H1 (cell line): ENCODE data around the gene TMEM145. TPM values are rescaled to one million over a fixed set of nuclear protein-coding genes. Genes with fewer than 3 reads are reported as not detected.
A peak's percentile ranks its signal among the peaks of the same experiment; 100 is the strongest.

ENCODE experiments used
- CTCF ChIA-PET: fragments of 300-600 bp; sonication (Branson Sonifier 250); formaldehyde crosslinking; loops from one replicate; lab custom pipeline; 2021; ENCODE audit not compliant: partially characterized antibody; lab: Charles Lee
- POLR2A ChIA-PET: fragments of 300-600 bp; sonication (Branson Sonifier 250); formaldehyde crosslinking; loops from one replicate; lab custom pipeline; 2021; ENCODE audit warnings: inconsistent platforms; ENCODE audit not compliant: partially characterized antibody; lab: Charles Lee
- DNase-seq, 2 experiments: peaks; one replicate each; pipeline versions ENCODE4 v3.0.0 to v3.0.0-alpha.2; 2010 to 2022; ENCODE audit warnings: low spot score in 2 of 2, low read depth in 1 of 2, mixed read lengths in 1 of 2
- FAIRE-seq: peaks from 2 replicates; lab custom pipeline; 2011; peaks lifted over from hg19 to GRCh38; lab: Jason Lieb, UNC
- H2AFZ ChIP-seq: 2 replicates; pipeline ENCODE4 v1.8.1; 2012; ENCODE audit warnings: low read length, inconsistent platforms
- H2AK5ac ChIP-seq: 2 replicates; pipeline ENCODE4 v1.6.1; 2013; ENCODE audit warnings: low read depth, low read length
- H2BK120ac ChIP-seq: replicated peaks from 2 replicates; pipeline ENCODE3; 2013; ENCODE audit warnings: low read depth, low read length, inconsistent platforms
- H2BK12ac ChIP-seq: 2 replicates; pipeline ENCODE4 v1.6.1; 2013; ENCODE audit warnings: low read depth, low read length
- H2BK15ac ChIP-seq: 2 replicates; pipeline ENCODE4 v1.6.1; 2013; ENCODE audit warnings: low read length
- H2BK20ac ChIP-seq: 2 replicates; pipeline ENCODE4 v1.6.1; 2013; ENCODE audit warnings: low read length
- H2BK5ac ChIP-seq: 2 replicates; pipeline ENCODE4 v1.6.1; 2013; ENCODE audit warnings: low read depth, low read length
- H3K14ac ChIP-seq: 2 replicates; pipeline ENCODE4 v1.6.1; 2013; ENCODE audit warnings: inconsistent platforms; ENCODE audit not compliant: insufficient read length
- H3K18ac ChIP-seq: 2 replicates; pipeline ENCODE4 v1.6.1; 2013; ENCODE audit warnings: low read length; ENCODE audit errors: extremely low read depth
- H3K23ac ChIP-seq: 2 replicates; pipeline ENCODE4 v1.6.1; 2013; ENCODE audit warnings: inconsistent platforms; ENCODE audit not compliant: insufficient read length
- H3K23me2 ChIP-seq: 2 replicates; pipeline ENCODE4 v1.6.1; 2013; ENCODE audit warnings: low read depth, low read length
- H3K27ac ChIP-seq: 2 replicates; pipeline ENCODE4 v1.6.1; 2011; ENCODE audit warnings: low read depth, low read length, inconsistent platforms
- H3K27me3 ChIP-seq, 4 experiments: replicated peaks in 1 of 4; 1 replicate in 1 of 4; 2 replicates in 3 of 4; pipeline versions ENCODE4 v1.6.1 to v1.8.1; 2011 to 2013; ENCODE audit warnings: low read length in 3 of 4, mild to moderate bottlenecking in 3 of 4, inconsistent platforms in 2 of 4, mixed read lengths in 2 of 4, moderate library complexity in 1 of 4; ENCODE audit not compliant: control insufficient read depth in 3 of 4, insufficient read depth in 3 of 4; ENCODE audit errors: extremely low read depth in 1 of 4
- H3K36me3 ChIP-seq, 4 experiments: 2 replicates each; pipeline versions ENCODE4 v1.6.1 to v1.8.1; 2011 to 2013; ENCODE audit warnings: mild to moderate bottlenecking in 4 of 4, low read length in 3 of 4, moderate library complexity in 2 of 4, control low read depth in 1 of 4, inconsistent platforms in 1 of 4; ENCODE audit not compliant: insufficient read depth in 4 of 4, control insufficient read depth in 2 of 4
- H3K4ac ChIP-seq: replicated peaks from 2 replicates; pipeline ENCODE3; 2013; ENCODE audit warnings: low read length, low read depth, mixed read lengths, inconsistent platforms; ENCODE audit not compliant: insufficient read length
- H3K4me1 ChIP-seq, 4 experiments: replicated peaks in 1 of 4; 1 replicate in 1 of 4; 2 replicates in 3 of 4; pipeline versions ENCODE4 v1.6.1 to v1.8.1; 2011 to 2013; ENCODE audit warnings: low read length in 3 of 4, inconsistent platforms in 2 of 4, mixed read lengths in 1 of 4; ENCODE audit not compliant: insufficient read depth in 4 of 4, control insufficient read depth in 3 of 4
- H3K4me2 ChIP-seq, 2 experiments: 2 replicates each; pipeline versions ENCODE4 v1.6.1 to v1.8.1; 2011 to 2013; ENCODE audit warnings: low read depth in 2 of 2, low read length in 2 of 2, control low read depth in 1 of 2, inconsistent platforms in 1 of 2, mild to moderate bottlenecking in 1 of 2; ENCODE audit not compliant: insufficient read depth in 1 of 2
- H3K4me3 ChIP-seq, 4 experiments: fragments of 200-600, 300-600 bp in 1 of 4; sonication (generic), shearing (Covaris generic), sonication (Bioruptor Twin) in 1 of 4; 2 replicates each; pipeline versions ENCODE4 v1.5.1 to v1.8.1; 2011 to 2016; ENCODE audit warnings: low read length in 4 of 4, low read depth in 3 of 4, control low read depth in 2 of 4, inconsistent platforms in 2 of 4, mild to moderate bottlenecking in 2 of 4, mixed read lengths in 1 of 4, moderate library complexity in 1 of 4; ENCODE audit not compliant: insufficient read depth in 2 of 4; ENCODE audit errors: extremely low read depth in 1 of 4
- H3K56ac ChIP-seq: replicated peaks from 2 replicates; pipeline ENCODE3; 2013; ENCODE audit warnings: low read depth, mild to moderate bottlenecking, mixed read lengths, low read length, inconsistent platforms; ENCODE audit not compliant: insufficient read length
- H3K79me1 ChIP-seq: 2 replicates; pipeline ENCODE4 v1.6.1; 2013; ENCODE audit warnings: low read depth, low read length, control low read depth
- H3K79me2 ChIP-seq, 2 experiments: 2 replicates each; pipeline versions ENCODE4 v1.6.1 to v1.8.1; 2012 to 2013; ENCODE audit warnings: low read length in 2 of 2, mild to moderate bottlenecking in 2 of 2, inconsistent platforms in 1 of 2; ENCODE audit not compliant: insufficient read depth in 2 of 2, control insufficient read depth in 1 of 2
- H3K9ac ChIP-seq, 4 experiments: replicated peaks in 1 of 4; 1 replicate in 1 of 4; 2 replicates in 3 of 4; pipeline versions ENCODE4 v1.6.1 to v1.8.1; 2011 to 2013; ENCODE audit warnings: low read depth in 3 of 4, low read length in 3 of 4, control low read depth in 2 of 4, mild to moderate bottlenecking in 2 of 4, moderate library complexity in 2 of 4, inconsistent platforms in 1 of 4; ENCODE audit errors: extremely low read depth in 1 of 4
- H3K9me3 ChIP-seq, 2 experiments: 2 replicates each; pipeline versions ENCODE4 v1.6.1 to v1.8.1; 2012 to 2013; ENCODE audit warnings: mild to moderate bottlenecking in 2 of 2, moderate library complexity in 2 of 2, control low read depth in 1 of 2, inconsistent platforms in 1 of 2, low read depth in 1 of 2, low read length in 1 of 2, mixed read lengths in 1 of 2; ENCODE audit not compliant: insufficient read depth in 2 of 2
- H4K20me1 ChIP-seq, 2 experiments: replicated peaks in 1 of 2; 2 replicates each; pipeline versions ENCODE3 to v1.8.1; 2011 to 2013; ENCODE audit warnings: inconsistent platforms in 2 of 2, low read length in 2 of 2, mild to moderate bottlenecking in 1 of 2; ENCODE audit not compliant: insufficient read depth in 2 of 2, control insufficient read depth in 1 of 2
- H4K5ac ChIP-seq: 2 replicates; pipeline ENCODE4 v1.6.1; 2013; ENCODE audit warnings: low read length, low read depth, mixed read lengths, inconsistent platforms; ENCODE audit not compliant: insufficient read length
- H4K8ac ChIP-seq: 2 replicates; pipeline ENCODE4 v1.8.0; 2013; ENCODE audit warnings: mild to moderate bottlenecking, moderate library complexity, low read length, inconsistent platforms; ENCODE audit not compliant: insufficient read depth; ENCODE audit errors: extremely low read depth
- H4K91ac ChIP-seq: replicated peaks from 2 replicates; pipeline ENCODE3; 2013; ENCODE audit warnings: low read length, mixed read lengths, inconsistent platforms; ENCODE audit not compliant: insufficient read length
- CTCF ChIP-seq, 3 experiments: IDR thresholded peaks; 1 replicate in 2 of 3; 2 replicates in 1 of 3; pipeline versions ENCODE4 v1.5.1 to v1.6.1; 2011; ENCODE audit warnings: low read length in 3 of 3, mild to moderate bottlenecking in 3 of 3, inconsistent platforms in 2 of 3, low read depth in 1 of 3, moderate library complexity in 1 of 3; ENCODE audit not compliant: insufficient read depth in 1 of 3; ENCODE audit errors: control extremely low read depth in 1 of 3
- EZH2 ChIP-seq: fragments of 200-600 bp; sonication (generic); IDR thresholded peaks from 2 replicates; pipeline ENCODE4 v1.7.1; 2012; ENCODE audit warnings: low read depth, mild to moderate bottlenecking, moderate library complexity, low read length, inconsistent platforms; ENCODE audit not compliant: severe bottlenecking
- WGBS, 2 experiments: shearing (Covaris generic) in 1 of 2; methylation state at CpG; one replicate each; pipeline versions ENCODE4 v1.1.6 to v1.1.7; 2013 to 2015; ENCODE audit warnings: low lambda C conversion rate in 2 of 2, mixed read lengths in 2 of 2, inconsistent platforms in 1 of 2, low coverage in 1 of 2, missing lambda C conversion rate in 1 of 2; ENCODE audit not compliant: insufficient replicate concordance in 2 of 2, insufficient coverage in 1 of 2, insufficient read length in 1 of 2; ENCODE audit errors: extremely low coverage in 1 of 2, missing lambda C conversion rate in 1 of 2; 5-methylcytosine and 5-hydroxymethylcytosine counted together
- polyA plus RNA-seq, 7 experiments: library from polyadenylated mRNA; depleted of rRNA in 3 of 7; stranded (reverse) in 5 of 7; unstranded in 2 of 7; fragments of >200 nt in 5 of 7; fragments of 200-250 nt in 2 of 7; gene quantifications; 1 replicate in 5 of 7; 2 replicates in 1 of 7; 4 replicates in 1 of 7; pipeline versions ENCODE4 v1.2.1 to v1.2.3, GENCODE V29; 2011 to 2013; ENCODE audit warnings: missing spikeins in 2 of 7, mixed read lengths in 2 of 7
- total RNA-seq: library from RNA; stranded (reverse); fragmentation: NEBNext Ultra II Directional; extraction: Animal tissue kit (Norgen Biotek cat#: 25700); gene quantifications from 2 replicates; pipeline ENCODE4 v1.2.1, GENCODE V29; 2021

TMEM145 gene
- total and polyA plus RNA-seq, 2 of the 8 experiments (the other 6 are each of a cell fraction or from before 2014, with no cell fraction given) = 2.3 to 4.7 TPM

GRCh38 chr19:42290523-42291434 is 22.3 kb upstream of the TMEM145 start:
- H4K8ac ChIP-seq = no peak overlapping the region
- no peak overlapping the region for H2BK120ac ChIP-seq
- H3K23ac ChIP-seq = no peak overlapping the region
- H3K79me1 ChIP-seq = peaks cover 11% of the 10 kb centered on the region
- no peak overlapping the region for H2AFZ ChIP-seq
- no peak overlapping the region for H3K4ac ChIP-seq
- H3K4me3 ChIP-seq = no peak overlapping the region
- no peak overlapping the region for H2BK12ac ChIP-seq
- H3K9me3 ChIP-seq = no peaks in the 10 kb centered on the region
- H2BK15ac ChIP-seq = no peak overlapping the region
- H2BK20ac ChIP-seq = no peak overlapping the region
- H3K4me1 ChIP-seq = peaks cover 0 to 7% (median under 1%) of the 10 kb centered on the region in 4 experiments; a peak in 4 of 7 replicates
- peaks cover 0 to 6% of the 10 kb centered on the region in 2 experiments; a peak in 1 of 4 replicates for H3K79me2 ChIP-seq
- peaks cover 13 to 66% (median 54%) of the 10 kb centered on the region in 4 experiments; a peak in 7 of 8 replicates for H3K36me3 ChIP-seq
- no peak overlapping the region for H4K5ac ChIP-seq
- no peak overlapping the region for H4K91ac ChIP-seq
- no peak overlapping the region for H3K9ac ChIP-seq
- 89% methylated on average over 27 of the region's 31 CpGs; no CpG with 5 or more reads in 1 of the 2 experiments for WGBS, 2 experiments
- H3K27me3 ChIP-seq = no peaks in the 10 kb centered on the region
- FAIRE-seq = no peak
- H3K27ac ChIP-seq = no peak overlapping the region
- H3K4me2 ChIP-seq = no peak overlapping the region
- H3K18ac ChIP-seq = no peak overlapping the region; the same call in 1 of the 2 replicates
- TF ChIP-seq EZH2 (no peak), CTCF (IDR thresholded peaks at IDR 0.05; ENCODE audit: control extremely low read depth in 1 of 3, insufficient read depth in 1 of 3, low read depth in 1 of 3, low read length in 3 of 3) (peak in 2 of 3 experiments; percentile 27 to 71; a peak in 3 of 4 replicates)
- H4K20me1 ChIP-seq = peaks cover 0 to 16% of the 10 kb centered on the region in 2 experiments
- no peak overlapping the region for H3K56ac ChIP-seq
- no peak overlapping the region for H2BK5ac ChIP-seq
- no peak overlapping the region for H2AK5ac ChIP-seq
- ChIA-PET POLR2A (interaction anchor here (1.0 to 2.9 kb wide), 5 partner anchors 11 to 88 kb away, joined by 3 to 9 read pairs (median 4); partner anchors contain the start of gene PAFAH1B3), CTCF (interaction anchor here (0.9 to 10.6 kb wide), 4 partner anchors 8 to 183 kb away, joined by 3 to 155 read pairs (median 8); partner anchors contain the start of gene GSK3A)
- no peak overlapping the region for H3K14ac ChIP-seq
- H3K23me2 ChIP-seq = no peaks in the 10 kb centered on the region
- peak in 1 of 2 experiments; percentile 62 for DNase-seq
